A172 (cell line): ENCODE measurements around the gene SGMS1. TPM values are rescaled to one million over a fixed set of nuclear protein-coding genes. Genes with fewer than 3 reads are reported as not detected.
A peak's percentile ranks its signal among the peaks of the same experiment; 100 is the strongest.
"Not testable (repeated sequence)": the region's sequence is repeated elsewhere in the genome, so short reads cannot be mapped to it uniquely, and the experiment has no call there.

ENCODE experiments used
- DNase-seq: peaks from one replicate; pipeline ENCODE4 v3.0.0-alpha.2; 2015; ENCODE audit warnings: low spot score
- total RNA-seq: library from RNA; depleted of rRNA; stranded (reverse); fragments of >200 nt; shearing (Covaris generic); gene quantifications from 2 replicates; pipeline ENCODE4 v1.2.3, GENCODE V29; 2014

The SGMS1 gene
- total RNA-seq, 1 experiment from 2014 or later: 24.3 TPM

GRCh38 chr10:50511492-50512213, 112.1 kb downstream of the SGMS1 start:
- DNase-seq: peak; percentile 17

- no peak for DNase-seq
Observed at GRCh38 chr10:50510517-50511473, 113.0 kb downstream of the SGMS1 start.

- no peak for DNase-seq
Observed at GRCh38 chr10:50508315-50509051, 115.3 kb downstream of the SGMS1 start.

GRCh38 chr10:50506861-50507573, 116.7 kb downstream of the SGMS1 start:
- no peak for DNase-seq

GRCh38 chr10:50504389-50504788, 119.4 kb downstream of the SGMS1 start:
- DNase-seq: no peak

- no peak for DNase-seq
Observed at GRCh38 chr10:50503661-50504320, 120.0 kb downstream of the SGMS1 start.

GRCh38 chr10:50503156-50503555, 120.6 kb downstream of the SGMS1 start:
- not testable (repeated sequence) for DNase-seq

GRCh38 chr10:50501924-50502452, 121.8 kb downstream of the SGMS1 start:
- DNase-seq: no peak

- peak; percentile 65 for DNase-seq
Observed at GRCh38 chr10:50501478-50501877, 122.3 kb downstream of the SGMS1 start.

GRCh38 chr10:50498465-50498864, 125.3 kb downstream of the SGMS1 start:
- DNase-seq: no peak

- peak; percentile 60 for DNase-seq
Observed at GRCh38 chr10:50497758-50498157, 126.0 kb downstream of the SGMS1 start.

GRCh38 chr10:50496228-50496627, 127.5 kb downstream of the SGMS1 start:
- no peak for DNase-seq

GRCh38 chr10:50490241-50490640, 133.5 kb downstream of the SGMS1 start:
- DNase-seq: no peak

- DNase-seq: not testable (repeated sequence)
Observed at GRCh38 chr10:50484550-50484949, 139.2 kb downstream of the SGMS1 start.

GRCh38 chr10:50480054-50481007, 143.4 kb downstream of the SGMS1 start:
- DNase-seq: no peak

GRCh38 chr10:50477287-50478203, 146.2 kb downstream of the SGMS1 start:
- no peak for DNase-seq

- no peak for DNase-seq
Observed at GRCh38 chr10:50473756-50474155, 150.0 kb downstream of the SGMS1 start.

- no peak for DNase-seq
Observed at GRCh38 chr10:50472914-50473313, 150.8 kb downstream of the SGMS1 start.
